SK-N-SH (cell line): ENCODE data around the gene CDH24. TPM values are rescaled to one million over a fixed set of nuclear protein-coding genes. Genes with fewer than 3 reads are reported as not detected.
A peak's percentile ranks its signal among the peaks of the same experiment; 100 is the strongest.

Source experiments
- CTCF ChIA-PET: fragments of 300-600, 350-600 bp; formaldehyde crosslinking; extraction: SDS; loops from one replicate; lab custom pipeline; 2021; lab: Yijun Ruan, JAX
- POLR2A ChIA-PET: fragments of 350-600 bp; sonication (Branson Sonifier 250); formaldehyde crosslinking; extraction: SDS; loops from one replicate; lab custom pipeline; 2020; ENCODE audit warnings: antibody characterized with exemption, inconsistent platforms; lab: Yijun Ruan, JAX
- DNase-seq: peaks from one replicate; pipeline ENCODE4 v3.0.0; 2012
- H2AFZ ChIP-seq: fragments of 200-600 bp; sonication (generic); 2 replicates; pipeline ENCODE4 v1.8.1; 2016; ENCODE audit warnings: antibody characterized with exemption, mild to moderate bottlenecking, low read depth
- H3F3A ChIP-seq: fragments of 200-600 bp; sonication (generic); replicated peaks from 2 replicates; pipeline ENCODE3; 2016; ENCODE audit warnings: antibody characterized with exemption, mild to moderate bottlenecking; ENCODE audit not compliant: insufficient read depth
- H3K27ac ChIP-seq, 2 experiments: fragments of 200-500 bp in 1 of 2; fragments of 200-600 bp in 1 of 2; sonication (Bioruptor generic) in 1 of 2; sonication (generic), shearing (Covaris generic) in 1 of 2; 2 replicates each; pipeline versions ENCODE4 v1.5.1 to v1.6.1; 2014 to 2016; ENCODE audit warnings: low read depth in 2 of 2, inconsistent platforms in 1 of 2, low read length in 1 of 2, mild to moderate bottlenecking in 1 of 2, mixed read lengths in 1 of 2
- H3K27me3 ChIP-seq: fragments of 200-600 bp; sonication (generic), shearing (Covaris generic); 2 replicates; pipeline ENCODE4 v1.6.1; 2016; ENCODE audit warnings: mixed run types; ENCODE audit not compliant: insufficient read depth
- H3K36me3 ChIP-seq, 2 experiments: fragments of 200-500 bp in 1 of 2; fragments of 200-600 bp in 1 of 2; sonication (Bioruptor generic) in 1 of 2; sonication (generic) in 1 of 2; replicated peaks in 1 of 2; 2 replicates each; pipeline versions ENCODE3 to v1.5.1; 2014 to 2016; ENCODE audit warnings: low read length in 1 of 2, mild to moderate bottlenecking in 1 of 2; ENCODE audit not compliant: insufficient read depth in 2 of 2, control insufficient read depth in 1 of 2
- H3K4me1 ChIP-seq, 2 experiments: fragments of 200-500 bp in 1 of 2; fragments of 200-600 bp in 1 of 2; sonication (Bioruptor generic) in 1 of 2; sonication (generic), shearing (Covaris generic) in 1 of 2; 2 replicates each; pipeline versions ENCODE4 v1.5.1 to v1.6.1; 2014 to 2016; ENCODE audit warnings: low read depth in 1 of 2, low read length in 1 of 2, mixed run types in 1 of 2; ENCODE audit not compliant: insufficient read depth in 2 of 2, control insufficient read depth in 1 of 2
- H3K4me2 ChIP-seq: fragments of 200-600 bp; sonication (generic), shearing (Covaris generic); 2 replicates; pipeline ENCODE4 v1.6.1; 2017; ENCODE audit warnings: mixed run types
- H3K4me3 ChIP-seq, 2 experiments: fragments of 200-500 bp in 1 of 2; fragments of 200-600 bp in 1 of 2; sonication (Bioruptor generic) in 1 of 2; sonication (generic), shearing (Covaris generic) in 1 of 2; 2 replicates each; pipeline versions ENCODE4 v1.5.1 to v1.8.1; 2014 to 2016; ENCODE audit warnings: low read depth in 2 of 2, inconsistent platforms in 1 of 2, low read length in 1 of 2, mild to moderate bottlenecking in 1 of 2, mixed read lengths in 1 of 2, moderate library complexity in 1 of 2
- H3K79me2 ChIP-seq: fragments of 200-600 bp; sonication (generic); 2 replicates; pipeline ENCODE4 v1.8.1; 2017; ENCODE audit warnings: mild to moderate bottlenecking; ENCODE audit not compliant: insufficient read depth
- H3K9ac ChIP-seq: fragments of 200-600 bp; sonication (generic); 2 replicates; pipeline ENCODE4 v1.6.1; 2017; ENCODE audit warnings: mixed run types
- H3K9me2 ChIP-seq: fragments of 200-600 bp; sonication (generic); 2 replicates; pipeline ENCODE4 v1.6.1; 2017; ENCODE audit warnings: mixed run types
- H3K9me3 ChIP-seq: fragments of 200-600 bp; sonication (generic); 2 replicates; pipeline ENCODE4 v1.6.1; 2017; ENCODE audit warnings: mixed run types, mild to moderate bottlenecking, moderate library complexity
- H4K20me1 ChIP-seq: fragments of 200-600 bp; sonication (generic); 2 replicates; pipeline ENCODE4 v1.6.1; 2017; ENCODE audit warnings: mild to moderate bottlenecking, mixed run types; ENCODE audit not compliant: insufficient read depth
- CHD2 ChIP-seq: fragments of 150-350 bp; IDR thresholded peaks from 2 replicates; pipeline ENCODE4 v1.6.1; 2018; ENCODE audit warnings: low read length; ENCODE audit not compliant: partially characterized antibody
- ELF1 ChIP-seq: IDR thresholded peaks from 2 replicates; pipeline ENCODE4 v1.4.0; 2012
- EP300 ChIP-seq, 2 experiments: IDR thresholded peaks; 2 replicates each; pipeline versions ENCODE4 v1.4.0 to v1.6.1; 2012; ENCODE audit warnings: borderline replicate concordance in 1 of 2, low read depth in 1 of 2, low read length in 1 of 2
- FOXM1 ChIP-seq: IDR thresholded peaks from 2 replicates; pipeline ENCODE4 v1.4.0; 2012; ENCODE audit warnings: low read depth, mild to moderate bottlenecking
- MAX ChIP-seq: IDR thresholded peaks from 2 replicates; pipeline ENCODE4 v1.4.0; 2012; ENCODE audit warnings: low read depth
- MEF2A ChIP-seq: IDR thresholded peaks from 2 replicates; pipeline ENCODE4 v1.4.0; 2012; ENCODE audit warnings: low read depth, borderline replicate concordance
- MXI1 ChIP-seq: IDR thresholded peaks from 2 replicates; pipeline ENCODE4 v1.6.1; 2012; ENCODE audit warnings: mild to moderate bottlenecking, low read depth, low read length, improper control_type of control experiment
- PBX3 ChIP-seq: IDR thresholded peaks from 2 replicates; pipeline ENCODE4; 2012
- RAD21 ChIP-seq: IDR thresholded peaks from 2 replicates; pipeline ENCODE4 v1.6.1; 2012; ENCODE audit warnings: mild to moderate bottlenecking, low read length
- SIN3A ChIP-seq: IDR thresholded peaks from 2 replicates; pipeline ENCODE4 v1.6.1; 2012; ENCODE audit warnings: low read depth, mild to moderate bottlenecking, low read length, moderate library complexity, borderline replicate concordance
- SMC3 ChIP-seq: IDR thresholded peaks from 2 replicates; pipeline ENCODE4 v1.6.1; 2012; ENCODE audit warnings: low read depth, low read length, improper control_type of control experiment
- TAF1 ChIP-seq: IDR thresholded peaks from 2 replicates; pipeline ENCODE4 v1.6.1; 2012; ENCODE audit warnings: low read depth, mild to moderate bottlenecking, low read length, moderate library complexity, borderline replicate concordance
- TCF12 ChIP-seq: IDR thresholded peaks from 2 replicates; pipeline ENCODE4 v1.4.0; 2012
- TEAD4 ChIP-seq: IDR thresholded peaks from 2 replicates; pipeline ENCODE4 v1.4.0; 2012; ENCODE audit warnings: mild to moderate bottlenecking, borderline replicate concordance; ENCODE audit not compliant: insufficient read depth
- USF1 ChIP-seq: IDR thresholded peaks from 2 replicates; pipeline ENCODE4 v1.4.0; 2012; ENCODE audit warnings: low read depth, borderline replicate concordance
- USF2 ChIP-seq: fragments of 150-350 bp; IDR thresholded peaks from 2 replicates; pipeline ENCODE4 v1.6.1; 2017; ENCODE audit warnings: antibody characterized with exemption, low read length, low read depth, borderline replicate concordance
- ZBTB33 ChIP-seq: IDR thresholded peaks from 2 replicates; pipeline ENCODE4 v1.4.0; 2012; ENCODE audit warnings: low read depth, borderline replicate concordance
- WGBS: methylation state at CpG from one replicate; pipeline ENCODE4 v1.1.6; 2017; ENCODE audit warnings: low lambda C conversion rate; 5-methylcytosine and 5-hydroxymethylcytosine counted together
- polyA plus RNA-seq, 3 experiments: library from polyadenylated mRNA; depleted of rRNA; stranded (reverse); fragments of >200 nt; gene quantifications; 2 replicates each; pipeline ENCODE4 v1.2.3, GENCODE V29; 2012
- TF ChIP-seq, protein P1 (sequence below): fragments of 150-350 bp; IDR thresholded peaks from 2 replicates; pipeline ENCODE4 v1.6.1; 2016; ENCODE audit warnings: mild to moderate bottlenecking, low read depth, low read length

The CDH24 gene
- polyA plus RNA-seq, 1 of the 3 experiments (the other 2 are of a cell fraction), result 30.8 TPM

DNA sequence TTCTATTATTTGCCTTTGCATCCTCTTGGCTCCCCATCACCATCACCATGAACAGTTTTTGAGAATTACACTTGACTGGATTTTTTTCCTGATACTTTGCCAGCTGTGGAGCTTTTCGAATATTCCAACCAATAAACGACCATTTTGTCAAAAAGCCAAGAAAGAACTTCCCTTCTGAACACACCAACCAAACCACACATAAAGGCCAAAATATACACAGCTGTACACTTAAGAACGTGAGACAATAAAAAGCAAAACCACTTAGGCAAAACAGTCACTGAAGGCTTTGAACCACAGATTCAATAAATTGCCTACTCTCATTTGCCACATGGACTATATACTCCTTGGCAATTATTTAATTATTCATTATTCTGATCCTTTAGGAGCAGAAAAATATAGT, 48.5 kb downstream of the CDH24 start:
- H2AFZ ChIP-seq, result 0 out of 2 replicates have a peak overlapping the region, but pooled peaks have one; percentile 2
- ChIA-PET POLR2A (no interaction called here), CTCF (interaction anchor here (1.0 to 4.1 kb wide), 8 partner anchors 13 to 79 kb away, joined by 3 to 61 read pairs (median 11); partner anchors contain the start of gene CDH24)
- WGBS, result 77% methylated on average over 3 of the region's 3 CpGs
- DNase-seq, result no peak
- peaks cover 18 to 22% of the 10 kb centered on the region in 2 experiments for H3K4me1 ChIP-seq
- H4K20me1 ChIP-seq, result no peaks in the 10 kb centered on the region
- no peaks in the 10 kb centered on the region for H3K27me3 ChIP-seq
- no peak overlapping the region for H3K4me3 ChIP-seq
- H3F3A ChIP-seq, result peaks cover 34% of the 10 kb centered on the region
- H3K9me2 ChIP-seq, result no peaks in the 10 kb centered on the region
- TF ChIP-seq ZBTB33 (no peak), MAX (no peak), ELF1 (no peak), MEF2A (no peak), MXI1 (no peak), TCF12 (no peak), USF2 (no peak), PBX3 (no peak), CHD2 (no peak), USF1 (no peak), FOXM1 (no peak), TEAD4 (no peak), RAD21 (no peak), EP300 (IDR thresholded peaks at IDR 0.05; ENCODE audit: borderline replicate concordance in 1 of 2, low read depth in 1 of 2, low read length in 1 of 2) (no peak), SIN3A (no peak), SMC3 (no peak), TAF1 (no peak)
- TF ChIP-seq, protein P1, sequence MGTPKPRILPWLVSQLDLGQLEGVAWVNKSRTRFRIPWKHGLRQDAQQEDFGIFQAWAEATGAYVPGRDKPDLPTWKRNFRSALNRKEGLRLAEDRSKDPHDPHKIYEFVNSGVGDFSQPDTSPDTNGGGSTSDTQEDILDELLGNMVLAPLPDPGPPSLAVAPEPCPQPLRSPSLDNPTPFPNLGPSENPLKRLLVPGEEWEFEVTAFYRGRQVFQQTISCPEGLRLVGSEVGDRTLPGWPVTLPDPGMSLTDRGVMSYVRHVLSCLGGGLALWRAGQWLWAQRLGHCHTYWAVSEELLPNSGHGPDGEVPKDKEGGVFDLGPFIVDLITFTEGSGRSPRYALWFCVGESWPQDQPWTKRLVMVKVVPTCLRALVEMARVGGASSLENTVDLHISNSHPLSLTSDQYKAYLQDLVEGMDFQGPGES, result no peak
- H3K79me2 ChIP-seq, result 0 out of 2 replicates have a peak, but pooled peaks cover 3% of the 10 kb centered on the region
- 0 out of 2 replicates have a peak overlapping the region, but pooled peaks have one; percentile 65 for H3K4me2 ChIP-seq
- H3K9me3 ChIP-seq, result no peaks in the 10 kb centered on the region
- no peak overlapping the region for H3K9ac ChIP-seq
- no peaks in the 10 kb centered on the region for H3K36me3 ChIP-seq
- H3K27ac ChIP-seq, result peak overlapping the region in 1 of 2 experiments; percentile 7; a peak in 1 of 4 replicates
